K562 (cell line): Measurements from ENCODE around the gene PADI1. TPM values are rescaled to one million over a fixed set of nuclear protein-coding genes. Genes with fewer than 3 reads are reported as not detected.

Experiments
- ATAC-seq: fragments of 200-7000 bp; cut with Tn5 transposase; 3 replicates; pipeline ENCODE4 v1.9.1; 2020; ENCODE audit warnings: moderate library complexity
- BruUV-seq: library from RNA; stranded (reverse); fragments of 400-500 nt; replicated peaks from 2 replicates; lab custom pipeline; 2021; lab: Mats Ljungman, UMichigan
- CTCF ChIA-PET: fragments of 300-600 bp; formaldehyde crosslinking; extraction: SDS; loops from one replicate; lab custom pipeline; 2021; ENCODE audit warnings: low intra/inter-chr PET ratio; lab: Yijun Ruan, JAX
- POLR2A ChIA-PET: fragments of 300-600, 350-650 bp; sonication (Branson Sonifier 250); formaldehyde crosslinking; extraction: SDS; loops from one replicate; lab custom pipeline; 2021; ENCODE audit warnings: antibody characterized with exemption, inconsistent platforms; lab: Yijun Ruan, JAX
- DNase-seq, 4 experiments: peaks; one replicate each; pipeline versions ENCODE4 v3.0.0 to v3.0.0-alpha.2; 2011 to 2018; ENCODE audit warnings: low spot score in 3 of 4, mixed read lengths in 3 of 4; ENCODE audit errors: extremely low read depth in 1 of 4
- FAIRE-seq: peaks from 2 replicates; lab custom pipeline; 2011; peaks lifted over from hg19 to GRCh38; lab: Jason Lieb, UNC
- H2AFZ ChIP-seq: 2 replicates; pipeline ENCODE4 v1.6.0; 2011; ENCODE audit warnings: low read depth, low read length, control low read depth, inconsistent platforms
- H3K27ac ChIP-seq: fragments of 200-600 bp; 3 replicates; pipeline ENCODE4 v1.8.0; 2011; ENCODE audit warnings: low read depth, mild to moderate bottlenecking, control low read depth, inconsistent platforms, low read length, moderate library complexity, mixed read lengths; ENCODE audit errors: extremely low read depth
- H3K27me3 ChIP-seq, 2 experiments: fragments of 300-600 bp in 1 of 2; 2 replicates in 1 of 2; 3 replicates in 1 of 2; pipeline versions ENCODE4 v1.6.0 to v1.8.0; 2011; ENCODE audit warnings: inconsistent platforms in 2 of 2, low read length in 2 of 2, mild to moderate bottlenecking in 1 of 2, mixed read lengths in 1 of 2, moderate library complexity in 1 of 2; ENCODE audit not compliant: control insufficient read depth in 2 of 2, insufficient read depth in 2 of 2
- H3K36me3 ChIP-seq: fragments of 300-600 bp; 3 replicates; pipeline ENCODE4 v1.8.0; 2011; ENCODE audit warnings: mild to moderate bottlenecking, low read length, inconsistent platforms; ENCODE audit not compliant: control insufficient read depth, insufficient read depth
- H3K4me1 ChIP-seq, 2 experiments: fragments of 200-600 bp in 1 of 2; replicated peaks in 1 of 2; 2 replicates in 1 of 2; 3 replicates in 1 of 2; pipeline versions ENCODE4 v1.5.1 to v1.8.0; 2011; ENCODE audit warnings: inconsistent platforms in 2 of 2, low read length in 2 of 2, mild to moderate bottlenecking in 1 of 2, mixed read lengths in 1 of 2, moderate library complexity in 1 of 2; ENCODE audit not compliant: control insufficient read depth in 2 of 2, insufficient read depth in 2 of 2
- H3K4me2 ChIP-seq: 2 replicates; pipeline ENCODE4 v1.6.1; 2011; ENCODE audit warnings: low read length, control low read depth, inconsistent platforms, mixed read lengths; ENCODE audit not compliant: insufficient read depth
- H3K4me3 ChIP-seq: fragments of 200-600 bp; sonication (generic), shearing (Covaris generic); 2 replicates; pipeline ENCODE4 v1.5.1; 2016; ENCODE audit warnings: control low read depth, inconsistent platforms
- H3K79me2 ChIP-seq: fragments of 200-600 bp; 3 replicates; pipeline ENCODE4 v1.8.0; 2011; ENCODE audit warnings: low read length, inconsistent platforms; ENCODE audit not compliant: control insufficient read depth, insufficient read depth
- H3K9ac ChIP-seq, 2 experiments: 2 replicates each; pipeline versions ENCODE4 v1.6.0 to v1.6.1; 2011; ENCODE audit warnings: low read depth in 2 of 2, low read length in 2 of 2, control low read depth in 1 of 2, inconsistent platforms in 1 of 2, mild to moderate bottlenecking in 1 of 2, mixed read lengths in 1 of 2; ENCODE audit not compliant: insufficient read depth in 1 of 2
- H3K9me1 ChIP-seq: one replicate; pipeline ENCODE4 v1.6.0; 2011; ENCODE audit warnings: inconsistent platforms, mild to moderate bottlenecking, low read length, moderate library complexity; ENCODE audit not compliant: control insufficient read depth, insufficient read depth
- H3K9me3 ChIP-seq: replicated peaks from 2 replicates; pipeline ENCODE4 v1.5.1; 2011; ENCODE audit warnings: low read depth, low read length, inconsistent platforms; ENCODE audit not compliant: control insufficient read depth, insufficient read depth
- H4K20me1 ChIP-seq: replicated peaks from 2 replicates; pipeline ENCODE4 v1.6.1; 2011; ENCODE audit warnings: low read length, inconsistent platforms, mixed read lengths; ENCODE audit not compliant: control insufficient read depth, insufficient read depth
- ASH1L ChIP-seq: fragments of 450-650 bp; IDR thresholded peaks from 2 replicates; pipeline ENCODE4 v1.6.1; 2018; ENCODE audit warnings: borderline replicate concordance, mild to moderate bottlenecking, low read depth; ENCODE audit not compliant: partially characterized antibody
- CHD4 ChIP-seq: fragments of 200-600 bp; sonication (generic); IDR thresholded peaks from 3 replicates; pipeline ENCODE4 v1.6.1; 2012; ENCODE audit warnings: low read depth, mild to moderate bottlenecking, mixed read lengths, low read length, inconsistent platforms; ENCODE audit not compliant: insufficient read depth, insufficient replicate concordance, poor library complexity, severe bottlenecking
- ELF4 ChIP-seq: fragments of 450-650 bp; formaldehyde crosslinking; IDR thresholded peaks from 2 replicates; pipeline ENCODE4 v1.4.0; 2022; ENCODE audit warnings: missing genetic modification characterization
- FOXA1 ChIP-seq: fragments of 450-650 bp; IDR thresholded peaks from 2 replicates; pipeline ENCODE4 v1.6.1; 2016; ENCODE audit warnings: mild to moderate bottlenecking, borderline replicate concordance
- FOXK1 ChIP-seq: sonication (generic); formaldehyde crosslinking; IDR thresholded peaks from 2 replicates; pipeline ENCODE4 v1.8.0; 2022; ENCODE audit warnings: missing genetic modification reagents, mild to moderate bottlenecking, borderline replicate concordance
- KLF16 ChIP-seq: IDR thresholded peaks from 2 replicates; pipeline ENCODE4 v1.6.1; 2016; ENCODE audit warnings: antibody characterized with exemption
- MCM2 ChIP-seq: fragments of 450-650 bp; IDR thresholded peaks from 2 replicates; pipeline ENCODE4 v1.6.1; 2017; ENCODE audit warnings: low read depth, mild to moderate bottlenecking
- PHF21A ChIP-seq: fragments of 450-650 bp; IDR thresholded peaks from 2 replicates; pipeline ENCODE4 v1.6.1; 2017; ENCODE audit warnings: low read depth, borderline replicate concordance
- SNRNP70 ChIP-seq: fragments of 200-400 bp; formaldehyde crosslinking; optimal IDR thresholded peaks from 2 replicates; pipeline ENCODE3; 2017; ENCODE audit warnings: low read depth, low read length
- TAF9B ChIP-seq: fragments of 450-650 bp; IDR thresholded peaks from 2 replicates; pipeline ENCODE4 v1.6.1; 2018; ENCODE audit warnings: mild to moderate bottlenecking; ENCODE audit not compliant: partially characterized antibody
- ZBTB17 ChIP-seq: fragments of 450-650 bp; formaldehyde crosslinking; IDR thresholded peaks from 2 replicates; pipeline ENCODE4 v1.4.0; 2020; ENCODE audit warnings: mild to moderate bottlenecking
- ZNF232 ChIP-seq: sonication (generic); formaldehyde crosslinking; IDR thresholded peaks from 2 replicates; pipeline ENCODE4 v1.8.0; 2022; ENCODE audit warnings: mild to moderate bottlenecking, missing genetic modification reagents
- ZNF347 ChIP-seq: fragments of 450-650 bp; formaldehyde crosslinking; IDR thresholded peaks from 2 replicates; pipeline ENCODE4 v1.4.0; 2020; ENCODE audit warnings: low read depth, mild to moderate bottlenecking, moderate library complexity
- WGBS: fragments of 100-300 bp; shearing (Covaris generic); methylation state at CpG from one replicate; pipeline ENCODE4 v1.1.6; 2016; ENCODE audit warnings: low coverage, mixed read lengths; ENCODE audit not compliant: insufficient coverage; ENCODE audit errors: missing lambda C conversion rate; 5-methylcytosine and 5-hydroxymethylcytosine counted together
- in situ Hi-C: fragments of 300-500 bp; cut with MboI; formaldehyde crosslinking; loops from 4 replicates; pipeline ENCODE4 v1.15.0; 2018; ENCODE audit warnings: inconsistent platforms, mixed read lengths
- intact Hi-C: fragments of 100-400 bp; cut with micrococcal nuclease; formaldehyde crosslinking; loops from 2 replicates; pipeline ENCODE4 v1.14.2; 2022
- polyA plus RNA-seq, 8 experiments: library from polyadenylated mRNA; depleted of rRNA in 4 of 8; stranded (reverse) in 5 of 8; unstranded in 3 of 8; fragments of >200 nt; fragmentation: Nextera tagmentation in 2 of 8; fragmentation: Illumina TruSeq in 1 of 8; extraction: Ambion mirVana in 2 of 8; extraction: Trizol in 1 of 8; gene quantifications; 2 replicates each; pipeline versions ENCODE4 v1.2.1 to v1.2.3, GENCODE V29; 2011 to 2014; ENCODE audit warnings: inconsistent platforms in 1 of 8, missing spikeins in 1 of 8
- total RNA-seq, 7 experiments: library from RNA; depleted of rRNA in 6 of 7; stranded (reverse); fragments of >200 nt in 6 of 7; fragmentation: Illumina TruSeq in 2 of 7; extraction: Trizol in 2 of 7; gene quantifications; 2 replicates each; pipeline versions ENCODE4 v1.2.1 to v1.2.3, GENCODE V29; 2011 to 2021; ENCODE audit warnings: low replicate concordance in 1 of 7
- TF ChIP-seq, protein P1 (sequence below): fragments of 450-650 bp; formaldehyde crosslinking; IDR thresholded peaks from 2 replicates; pipeline ENCODE4 v1.4.0; 2020; ENCODE audit warnings: mild to moderate bottlenecking
- TF ChIP-seq, protein P2 (sequence below): fragments of 250-450 bp; sonication (Bioruptor Pico); IDR thresholded peaks from 2 replicates; pipeline ENCODE4 v1.8.0; 2022; ENCODE audit warnings: inconsistent platforms, mild to moderate bottlenecking, moderate library complexity, borderline replicate concordance
- TF ChIP-seq, protein P3 (sequence below): fragments of 450-650 bp; IDR thresholded peaks from 2 replicates; pipeline ENCODE4 v1.6.1; 2018; ENCODE audit warnings: mild to moderate bottlenecking, low read depth; ENCODE audit not compliant: partially characterized antibody

PADI1 gene
- total and polyA plus RNA-seq, 9 of the 15 experiments (the other 6 are each of a cell fraction or from before 2014, with no cell fraction given): not detected

DNA sequence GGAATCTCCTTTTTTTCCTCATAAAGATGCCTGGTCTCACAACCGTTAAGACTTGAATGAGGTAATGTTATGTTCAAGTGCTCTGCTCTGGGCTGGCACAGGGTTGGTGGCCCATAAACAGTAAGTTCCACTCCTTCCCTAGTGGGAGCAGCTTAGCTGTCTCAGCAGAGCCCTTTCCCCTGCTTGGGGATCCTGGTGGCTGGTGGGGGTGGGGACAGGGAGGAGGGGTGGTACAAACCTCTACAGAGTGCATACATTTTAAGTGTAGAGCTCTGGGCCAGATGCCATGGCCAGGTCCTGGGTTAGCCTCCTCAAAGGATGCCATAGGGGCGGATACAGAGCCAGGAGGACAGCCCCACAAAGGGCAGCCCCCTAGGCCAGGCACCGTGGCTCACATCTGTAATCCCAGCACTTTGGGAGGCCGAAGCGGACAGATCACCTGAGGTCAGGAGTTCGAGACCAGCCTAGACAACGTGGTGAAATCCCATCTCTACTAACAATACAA lies 20.7 kb upstream of the PADI1 start:
- whole genome bisulfite sequencing: 0% methylated on average over 6 of the region's 7 CpGs
- ChIA-PET CTCF (no interaction called here), POLR2A (interaction anchor here (0.7 to 1.0 kb wide), 2 partner anchors 11 to 23 kb away, joined by 5 read pairs; no protein-coding TSS in a partner anchor)
- Histone ChIP-seq H3K4me3 (no peak overlapping the region), H3K9me3 (no peaks in the 10 kb centered on the region), H4K20me1 (no peaks in the 10 kb centered on the region), H3K27me3 (peaks cover 2 to 13% of the 10 kb centered on the region in 2 experiments; a peak in 1 of 5 replicates), H3K79me2 (no peaks in the 10 kb centered on the region), H3K9ac (no peak overlapping the region), H3K9me1 (no peaks in the 10 kb centered on the region), H2AFZ (no peak overlapping the region), H3K36me3 (no peaks in the 10 kb centered on the region), H3K4me2 (no peak overlapping the region), H3K4me1 (no peaks in the 10 kb centered on the region), H3K27ac (no peak overlapping the region)
- TF ChIP-seq, protein P1, sequence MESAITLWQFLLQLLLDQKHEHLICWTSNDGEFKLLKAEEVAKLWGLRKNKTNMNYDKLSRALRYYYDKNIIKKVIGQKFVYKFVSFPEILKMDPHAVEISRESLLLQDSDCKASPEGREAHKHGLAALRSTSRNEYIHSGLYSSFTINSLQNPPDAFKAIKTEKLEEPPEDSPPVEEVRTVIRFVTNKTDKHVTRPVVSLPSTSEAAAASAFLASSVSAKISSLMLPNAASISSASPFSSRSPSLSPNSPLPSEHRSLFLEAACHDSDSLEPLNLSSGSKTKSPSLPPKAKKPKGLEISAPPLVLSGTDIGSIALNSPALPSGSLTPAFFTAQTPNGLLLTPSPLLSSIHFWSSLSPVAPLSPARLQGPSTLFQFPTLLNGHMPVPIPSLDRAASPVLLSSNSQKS: no peak
- TF ChIP-seq KLF16: no peak
- TF ChIP-seq, protein P2, sequence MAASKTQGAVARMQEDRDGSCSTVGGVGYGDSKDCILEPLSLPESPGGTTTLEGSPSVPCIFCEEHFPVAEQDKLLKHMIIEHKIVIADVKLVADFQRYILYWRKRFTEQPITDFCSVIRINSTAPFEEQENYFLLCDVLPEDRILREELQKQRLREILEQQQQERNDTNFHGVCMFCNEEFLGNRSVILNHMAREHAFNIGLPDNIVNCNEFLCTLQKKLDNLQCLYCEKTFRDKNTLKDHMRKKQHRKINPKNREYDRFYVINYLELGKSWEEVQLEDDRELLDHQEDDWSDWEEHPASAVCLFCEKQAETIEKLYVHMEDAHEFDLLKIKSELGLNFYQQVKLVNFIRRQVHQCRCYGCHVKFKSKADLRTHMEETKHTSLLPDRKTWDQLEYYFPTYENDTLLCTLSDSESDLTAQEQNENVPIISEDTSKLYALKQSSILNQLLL: no peak
- no peak for TF ChIP-seq ZNF232
- no peak for TF ChIP-seq MCM2
- TF ChIP-seq ASH1L: no peak
- TF ChIP-seq FOXA1: no peak
- TF ChIP-seq ZNF347 (CRISPR knock-in tag): no peak
- TF ChIP-seq TAF9B: no peak
- no peak for TF ChIP-seq CHD4
- no peak for TF ChIP-seq PHF21A
- TF ChIP-seq, protein P3, sequence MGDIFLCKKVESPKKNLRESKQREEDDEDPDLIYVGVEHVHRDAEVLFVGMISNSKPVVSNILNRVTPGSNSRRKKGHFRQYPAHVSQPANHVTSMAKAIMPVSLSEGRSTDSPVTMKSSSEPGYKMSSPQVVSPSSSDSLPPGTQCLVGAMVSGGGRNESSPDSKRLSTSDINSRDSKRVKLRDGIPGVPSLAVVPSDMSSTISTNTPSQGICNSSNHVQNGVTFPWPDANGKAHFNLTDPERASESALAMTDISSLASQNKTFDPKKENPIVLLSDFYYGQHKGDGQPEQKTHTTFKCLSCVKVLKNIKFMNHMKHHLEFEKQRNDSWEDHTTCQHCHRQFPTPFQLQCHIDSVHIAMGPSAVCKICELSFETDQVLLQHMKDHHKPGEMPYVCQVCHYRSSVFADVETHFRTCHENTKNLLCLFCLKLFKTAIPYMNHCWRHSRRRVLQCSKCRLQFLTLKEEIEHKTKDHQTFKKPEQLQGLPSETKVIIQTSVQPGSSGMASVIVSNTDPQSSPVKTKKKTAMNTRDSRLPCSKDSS: no peak
- no peak for TF ChIP-seq SNRNP70
- no peak for TF ChIP-seq ELF4 (CRISPR knock-in tag)
- no peak for TF ChIP-seq ZBTB17 (CRISPR knock-in tag)
- no peak for TF ChIP-seq FOXK1 (CRISPR knock-in tag)
- DNase-seq (no peak), ATAC-seq (no peak), FAIRE-seq (no peak)
- BruUV-seq: no TSS peak
- intact Hi-C loops (no loop called here), in situ Hi-C loops (no loop called here)
